Measurements from ENCODE around the gene EPHA6. TPM values are rescaled to one million over a fixed set of nuclear protein-coding genes. Genes with fewer than 3 reads are reported as not detected.
"Not testable (repeated sequence)": the region's sequence is repeated elsewhere in the genome, so short reads cannot be mapped to it uniquely, and the experiment has no call there.

Gene EPHA6
- total and polyA plus RNA-seq, 2 experiments from 2014 or later, result not detected

- H3K79me2 ChIP-seq (ENCODE audit: insufficient read depth), result no peaks in the 10 kb centered on the region
- H3K27me3 ChIP-seq (replicated peaks; ENCODE audit: insufficient read depth), result no peaks in the 10 kb centered on the region
- H3K36me3 ChIP-seq (ENCODE audit: low read depth), result no peaks in the 10 kb centered on the region
- in situ Hi-C loops (cut with MboI), result no loop called here
- H2AFZ ChIP-seq, result no peak overlapping the region
- no peaks in the 10 kb centered on the region for H3K4me1 ChIP-seq (ENCODE audit: insufficient read depth)
- H3K9me3 ChIP-seq (ENCODE audit: low read depth), result no peaks in the 10 kb centered on the region
- no peak overlapping the region for H3K9ac ChIP-seq
- no peak for DNase-seq
- no peaks in the 10 kb centered on the region for H3K9me2 ChIP-seq (ENCODE audit: insufficient read depth)
- no peak overlapping the region for H3K4me3 ChIP-seq
- no peak overlapping the region for H3K27ac ChIP-seq
- TF ChIP-seq EZH2 (IDR thresholded peaks at IDR 0.05; ENCODE audit: insufficient read depth, poor library complexity, severe bottlenecking) (no peak), EZH2phosphoT487 (IDR thresholded peaks at IDR 0.05; ENCODE audit: insufficient read depth, low read depth) (no peak)
- no peak overlapping the region for H3K4me2 ChIP-seq (ENCODE audit: unreplicated experiment)
- H3F3A ChIP-seq (ENCODE audit: insufficient read depth), result no peaks in the 10 kb centered on the region
- no peaks in the 10 kb centered on the region for H4K20me1 ChIP-seq (ENCODE audit: insufficient read depth)
- WGBS, 2 experiments (ENCODE audit: low coverage in 1 of 2, low lambda C conversion rate in 2 of 2, missing lambda C conversion rate in 2 of 2), result 19 to 20% methylated on average over 2 of the region's 2 CpGs
Observed at GRCh38 chr3:97610626-97611025, 796.2 kb downstream of the EPHA6 start.

- no peaks in the 10 kb centered on the region for H3K79me2 ChIP-seq (ENCODE audit: insufficient read depth)
- no peaks in the 10 kb centered on the region for H3K27me3 ChIP-seq (replicated peaks; ENCODE audit: insufficient read depth)
- TF ChIP-seq EZH2 (IDR thresholded peaks at IDR 0.05; ENCODE audit: insufficient read depth, poor library complexity, severe bottlenecking) (no peak), EZH2phosphoT487 (IDR thresholded peaks at IDR 0.05; ENCODE audit: insufficient read depth, low read depth) (no peak)
- WGBS, 2 experiments (ENCODE audit: low coverage in 1 of 2, low lambda C conversion rate in 2 of 2, missing lambda C conversion rate in 2 of 2), result 24 to 38% methylated on average over 1 of the region's 1 CpG
- no peaks in the 10 kb centered on the region for H4K20me1 ChIP-seq (ENCODE audit: insufficient read depth)
- no peak overlapping the region for H2AFZ ChIP-seq
- in situ Hi-C loops (cut with MboI), result no loop called here
- H3K9ac ChIP-seq, result no peak overlapping the region
- H3K4me2 ChIP-seq (ENCODE audit: unreplicated experiment), result no peak overlapping the region
- H3K4me3 ChIP-seq, result no peak overlapping the region
- no peaks in the 10 kb centered on the region for H3K9me3 ChIP-seq (ENCODE audit: low read depth)
- no peaks in the 10 kb centered on the region for H3F3A ChIP-seq (ENCODE audit: insufficient read depth)
- no peaks in the 10 kb centered on the region for H3K36me3 ChIP-seq (ENCODE audit: low read depth)
- no peak overlapping the region for H3K27ac ChIP-seq
- no peaks in the 10 kb centered on the region for H3K4me1 ChIP-seq (ENCODE audit: insufficient read depth)
- no peak for DNase-seq
- no peaks in the 10 kb centered on the region for H3K9me2 ChIP-seq (ENCODE audit: insufficient read depth)
Observed at GRCh38 chr3:97612632-97613031, 798.2 kb downstream of the EPHA6 start.

GRCh38 chr3:97613139-97613538, 798.7 kb downstream of the EPHA6 start:
- H3K27ac ChIP-seq, result no peak overlapping the region
- WGBS, 2 experiments (ENCODE audit: low coverage in 1 of 2, low lambda C conversion rate in 2 of 2, missing lambda C conversion rate in 2 of 2), result 30 to 32% methylated on average over 2 of the region's 2 CpGs
- H3F3A ChIP-seq (ENCODE audit: insufficient read depth), result no peaks in the 10 kb centered on the region
- H3K9ac ChIP-seq, result no peak overlapping the region
- H3K4me2 ChIP-seq (ENCODE audit: unreplicated experiment), result no peak overlapping the region
- no peaks in the 10 kb centered on the region for H3K9me2 ChIP-seq (ENCODE audit: insufficient read depth)
- no peaks in the 10 kb centered on the region for H3K4me1 ChIP-seq (ENCODE audit: insufficient read depth)
- in situ Hi-C loops (cut with MboI), result no loop called here
- H3K27me3 ChIP-seq (replicated peaks; ENCODE audit: insufficient read depth), result no peaks in the 10 kb centered on the region
- no peaks in the 10 kb centered on the region for H3K36me3 ChIP-seq (ENCODE audit: low read depth)
- TF ChIP-seq EZH2phosphoT487 (IDR thresholded peaks at IDR 0.05; ENCODE audit: insufficient read depth, low read depth), result no peak
- TF ChIP-seq EZH2 (IDR thresholded peaks at IDR 0.05; ENCODE audit: insufficient read depth, poor library complexity, severe bottlenecking), result no peak
- H3K9me3 ChIP-seq (ENCODE audit: low read depth), result no peaks in the 10 kb centered on the region
- H4K20me1 ChIP-seq (ENCODE audit: insufficient read depth), result no peaks in the 10 kb centered on the region
- no peak overlapping the region for H3K4me3 ChIP-seq
- H2AFZ ChIP-seq, result no peak overlapping the region
- no peaks in the 10 kb centered on the region for H3K79me2 ChIP-seq (ENCODE audit: insufficient read depth)
- no peak for DNase-seq

- H3K9me2 ChIP-seq (ENCODE audit: insufficient read depth); H2AFZ ChIP-seq; H3K27me3 ChIP-seq (replicated peaks; ENCODE audit: insufficient read depth); H3K9me3 ChIP-seq (ENCODE audit: low read depth); H3K4me3 ChIP-seq; H3K36me3 ChIP-seq (ENCODE audit: low read depth); H3K27ac ChIP-seq; in situ Hi-C loops (cut with MboI); H3K4me2 ChIP-seq (ENCODE audit: unreplicated experiment); H4K20me1 ChIP-seq (ENCODE audit: insufficient read depth); DNase-seq; H3K4me1 ChIP-seq (ENCODE audit: insufficient read depth); H3K79me2 ChIP-seq (ENCODE audit: insufficient read depth); H3F3A ChIP-seq (ENCODE audit: insufficient read depth); H3K9ac ChIP-seq: not testable (repeated sequence)
- WGBS, 2 experiments (ENCODE audit: low coverage in 1 of 2, low lambda C conversion rate in 2 of 2, missing lambda C conversion rate in 2 of 2), result 12 to 15% methylated on average over 1 of the region's 1 CpG
Observed at GRCh38 chr3:97620514-97620913, 806.1 kb downstream of the EPHA6 start.

- Histone ChIP-seq H3K4me2 (ENCODE audit: unreplicated experiment) (no peak overlapping the region), H2AFZ (no peak overlapping the region), H3K4me3 (no peak overlapping the region), H3K27me3 (replicated peaks; ENCODE audit: insufficient read depth) (no peaks in the 10 kb centered on the region), H4K20me1 (ENCODE audit: insufficient read depth) (no peaks in the 10 kb centered on the region), H3K79me2 (ENCODE audit: insufficient read depth) (no peaks in the 10 kb centered on the region), H3K9me3 (ENCODE audit: low read depth) (no peaks in the 10 kb centered on the region), H3K4me1 (ENCODE audit: insufficient read depth) (no peaks in the 10 kb centered on the region), H3F3A (ENCODE audit: insufficient read depth) (no peaks in the 10 kb centered on the region), H3K36me3 (ENCODE audit: low read depth) (no peaks in the 10 kb centered on the region), H3K27ac (no peak overlapping the region), H3K9ac (no peak overlapping the region), H3K9me2 (ENCODE audit: insufficient read depth) (no peaks in the 10 kb centered on the region)
- in situ Hi-C loops (cut with MboI), result no loop called here
- DNase-seq, result no peak
- 21 to 30% methylated on average over 1 of the region's 1 CpG for whole genome bisulfite sequencing, 2 experiments (ENCODE audit: low coverage in 1 of 2, low lambda C conversion rate in 2 of 2, missing lambda C conversion rate in 2 of 2)
- no peak for TF ChIP-seq EZH2phosphoT487 (IDR thresholded peaks at IDR 0.05; ENCODE audit: insufficient read depth, low read depth)
- no peak for TF ChIP-seq EZH2 (IDR thresholded peaks at IDR 0.05; ENCODE audit: insufficient read depth, poor library complexity, severe bottlenecking)
Observed at GRCh38 chr3:97636465-97636864, 822.1 kb downstream of the EPHA6 start.

All from GM23248 (cell line).